ENCODE results near the gene PHLDB1. TPM values are rescaled to one million over a fixed set of nuclear protein-coding genes. Genes with fewer than 3 reads are reported as not detected.

The PHLDB1 gene
- total RNA-seq, 2 experiments from 2014 or later, result 2.0 TPM

Small RNA genes within 50 kb of the gene (microRNA-seq; reads per million reads assigned to microRNA genes)
- gene MIR6716 (ENCODE audit: borderline microRNAs expressed, borderline replicate concordance), result not detected

Other genes starting within 250 kb of the PHLDB1 start
- 10 to 100 TPM; 35.3 to 35.7 TPM for gene UBE4A, start 248.0 kb upstream of the PHLDB1 start, total RNA-seq
- gene ATP5MG, start 206.0 kb upstream of the PHLDB1 start, total RNA-seq, result 100 to 1,000 TPM; 279 to 284 TPM
- 10 to 100 TPM; 68.4 to 68.5 TPM for gene KMT2A, start 171.1 kb upstream of the PHLDB1 start, total RNA-seq
- gene TTC36, start 80.1 kb upstream of the PHLDB1 start, total RNA-seq, result not detected
- 10 to 100 TPM; 13.3 to 14.1 TPM for gene TMEM25, start 76.4 kb upstream of the PHLDB1 start, total RNA-seq
- 10 to 100 TPM; 18.1 to 20.0 TPM for gene IFT46, start 41.7 kb upstream of the PHLDB1 start, total RNA-seq
- gene ARCN1, start 35.2 kb upstream of the PHLDB1 start, total RNA-seq, result 100 to 1,000 TPM; 159 to 174 TPM
- gene TREH, start 72.0 kb downstream of the PHLDB1 start, total RNA-seq, result not detected
- gene DDX6, start 183.5 kb downstream of the PHLDB1 start, total RNA-seq, result 100 to 1,000 TPM; 274 to 279 TPM

Data from activated naive CD4-positive, alpha-beta T cell treated with anti-CD3 and anti-CD28 coated beads for 36 hours (primary cell).